ENCODE measurements around the gene RWDD3.

- TF ChIP-seq POLR2A (IDR thresholded peaks at IDR 0.05; ENCODE audit: low read depth, low read length) (no peak), TAF1 (IDR thresholded peaks at IDR 0.05; ENCODE audit: low read depth, low read length) (no peak), POLR2AphosphoS5 (IDR thresholded peaks at IDR 0.05; ENCODE audit: low read depth, low read length) (no peak), SPI1 (IDR thresholded peaks at IDR 0.05; ENCODE audit: low read depth, low read length) (no peak), POU2F2 (IDR thresholded peaks at IDR 0.05; ENCODE audit: low read depth, low read length) (no peak), PAX5 (IDR thresholded peaks at IDR 0.05; ENCODE audit: insufficient read depth, low read length, severe bottlenecking) (no peak)
These were observed 47.9 kb downstream of the RWDD3 start for GRCh38 chr1:95281781-95282517.

All from GM12891 (cell line).